Hematopoietic multipotent progenitor cell treated with erythropoietin and hydrocortisone succinate and interleukin-3 and kit ligand, for 8 days (in vitro differentiated cells): Measurements from ENCODE around the gene ECE1.
A peak's percentile ranks its signal among the peaks of the same experiment; 100 is the strongest.
"Not testable (repeated sequence)": the region's sequence is repeated elsewhere in the genome, so short reads cannot be mapped to it uniquely, and the experiment has no call there.

Source experiments
- DNase-seq: peaks from one replicate; pipeline ENCODE4 v3.0.0-alpha.2; 2015

Gene ECE1

GRCh38 chr1:21246905-21247642 is 43.2 kb downstream of the ECE1 start:
- DNase-seq: no peak

GRCh38 chr1:21245688-21246229 is 44.5 kb downstream of the ECE1 start:
- no peak for DNase-seq

DNA sequence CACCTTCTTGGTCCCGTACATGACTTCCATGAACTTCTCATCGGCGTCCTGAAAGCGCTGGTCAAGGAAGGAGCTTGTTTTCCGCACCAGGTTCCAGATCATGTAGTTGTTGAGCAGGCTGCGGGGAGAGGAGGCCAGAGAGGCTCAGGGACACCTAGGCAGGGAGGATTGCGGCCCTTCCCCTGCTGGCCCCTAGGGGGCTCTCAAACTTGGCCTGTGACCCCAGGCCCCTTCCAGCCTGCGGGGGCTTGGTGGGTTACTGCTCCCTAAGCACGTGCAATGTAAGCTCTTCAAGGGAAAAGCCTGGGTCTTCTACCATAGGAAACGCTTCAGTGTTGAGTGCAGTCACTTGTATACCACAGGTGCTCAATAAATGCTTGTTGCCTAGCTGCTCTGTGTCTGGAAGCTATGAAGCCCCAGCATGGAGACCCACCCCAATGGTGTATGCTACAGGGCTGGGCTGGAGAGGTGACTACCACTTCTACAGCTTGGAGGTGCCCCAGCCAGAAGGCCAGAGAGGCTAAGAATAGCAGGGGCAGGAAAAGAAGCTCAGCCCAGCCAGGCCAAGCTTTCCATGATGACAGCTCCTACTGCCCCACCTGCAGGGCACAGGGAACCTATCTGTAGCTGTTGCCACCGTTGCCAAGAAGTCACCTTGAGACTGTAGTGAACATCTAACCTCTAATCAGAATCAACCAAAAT is 45.1 kb downstream of the ECE1 start:
- DNase-seq: no peak

- DNase-seq: no peak
These were observed 46.1 kb downstream of the ECE1 start for GRCh38 chr1:21244154-21244553.

- no peak for DNase-seq
These were observed 47.4 kb downstream of the ECE1 start for GRCh38 chr1:21242846-21243245.

- DNase-seq: no peak
These were observed 48.3 kb downstream of the ECE1 start for GRCh38 chr1:21241771-21242581.

DNA sequence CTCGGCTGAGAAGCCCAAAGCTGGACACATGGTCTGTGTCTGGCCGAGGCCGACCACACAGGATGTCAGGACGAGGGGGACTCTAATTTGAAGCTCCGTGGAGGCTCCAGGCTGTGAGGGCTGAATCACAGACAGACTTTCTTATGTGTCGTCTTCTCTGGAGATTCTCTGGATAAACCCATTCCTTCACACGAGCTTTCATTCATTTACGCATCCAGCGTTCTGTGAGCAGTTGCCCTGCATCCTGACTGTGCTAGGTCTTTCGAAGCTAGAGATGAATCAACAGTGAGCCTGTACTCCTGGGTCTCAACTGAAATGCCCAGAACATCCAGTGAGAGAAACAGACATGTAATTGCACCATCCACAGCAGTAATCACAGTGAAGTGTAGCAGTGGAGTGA is 49.6 kb downstream of the ECE1 start:
- no peak for DNase-seq

- no peak for DNase-seq
These were observed 51.0 kb downstream of the ECE1 start for GRCh38 chr1:21239221-21239620.

GRCh38 chr1:21238141-21238800 is 52.0 kb downstream of the ECE1 start:
- DNase-seq: no peak

DNA sequence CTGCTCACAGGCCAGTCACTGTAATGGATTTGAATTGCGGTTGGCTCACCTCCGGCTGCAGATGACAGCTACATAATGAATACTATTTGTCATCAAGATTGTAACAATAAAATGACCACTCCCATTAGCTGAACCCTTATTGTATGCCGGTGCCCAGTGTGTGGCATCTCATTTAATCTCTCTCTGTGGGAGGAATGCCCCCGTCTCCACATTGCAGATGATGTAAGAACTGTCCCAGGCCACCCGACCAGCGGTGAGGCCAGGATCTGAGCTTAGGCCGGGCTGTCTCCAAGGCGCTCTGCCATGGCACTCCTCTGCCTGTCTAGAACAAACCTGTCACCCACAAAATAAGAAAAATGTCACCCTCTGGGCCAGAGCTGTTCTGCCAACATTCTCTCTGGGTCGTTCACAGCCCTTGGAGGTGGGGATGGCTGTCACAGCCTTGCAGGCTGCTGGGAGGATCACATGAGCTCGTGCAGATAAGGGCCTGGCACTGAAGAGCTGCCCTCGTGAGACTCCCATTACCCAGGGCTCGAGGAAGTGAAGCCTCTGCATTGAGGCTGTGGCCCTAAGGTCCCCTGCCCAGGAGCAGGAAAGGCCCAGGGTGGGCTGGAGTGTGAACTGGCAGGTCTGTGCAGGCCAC is 52.7 kb downstream of the ECE1 start:
- peak; percentile 87 for DNase-seq

DNA sequence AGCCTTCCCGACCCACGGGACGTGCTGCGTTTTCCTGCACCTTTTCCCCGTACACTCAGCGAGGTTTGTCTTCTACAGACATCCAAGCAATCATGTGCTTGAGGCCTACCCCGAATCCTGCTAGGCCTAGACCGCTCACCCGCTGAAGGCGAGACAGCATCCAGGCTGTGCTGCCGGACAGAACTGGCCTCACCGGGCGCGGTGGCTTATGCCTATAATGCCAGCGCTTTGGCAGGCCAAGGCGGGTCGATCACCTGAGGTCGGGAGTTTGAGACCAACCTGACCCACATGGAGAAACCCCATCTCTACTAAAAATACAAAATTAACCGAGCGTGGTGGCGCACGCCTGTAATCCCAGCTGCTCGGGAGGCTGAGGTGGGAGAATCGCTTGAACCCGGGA is 54.1 kb downstream of the ECE1 start:
- DNase-seq: no peak

DNA sequence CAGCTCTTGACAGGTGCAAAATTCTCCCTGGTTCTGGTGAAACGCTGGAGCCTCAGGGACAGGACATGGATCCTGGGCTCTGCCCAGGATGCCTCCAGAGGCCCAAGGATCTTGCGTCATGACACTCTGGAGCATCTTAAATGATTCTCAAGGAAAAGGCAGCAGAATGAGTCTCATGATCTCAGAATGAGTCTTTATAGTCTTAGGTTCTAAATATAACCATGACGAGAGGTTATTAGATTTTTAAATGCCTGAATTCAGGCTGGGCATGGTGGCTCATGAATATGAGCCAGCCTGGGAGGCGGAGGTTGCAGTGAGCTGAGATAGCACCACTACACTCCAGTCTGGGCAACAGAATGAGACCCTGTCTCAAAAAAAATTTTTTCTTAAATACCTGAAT is 55.5 kb downstream of the ECE1 start:
- no peak for DNase-seq

DNA sequence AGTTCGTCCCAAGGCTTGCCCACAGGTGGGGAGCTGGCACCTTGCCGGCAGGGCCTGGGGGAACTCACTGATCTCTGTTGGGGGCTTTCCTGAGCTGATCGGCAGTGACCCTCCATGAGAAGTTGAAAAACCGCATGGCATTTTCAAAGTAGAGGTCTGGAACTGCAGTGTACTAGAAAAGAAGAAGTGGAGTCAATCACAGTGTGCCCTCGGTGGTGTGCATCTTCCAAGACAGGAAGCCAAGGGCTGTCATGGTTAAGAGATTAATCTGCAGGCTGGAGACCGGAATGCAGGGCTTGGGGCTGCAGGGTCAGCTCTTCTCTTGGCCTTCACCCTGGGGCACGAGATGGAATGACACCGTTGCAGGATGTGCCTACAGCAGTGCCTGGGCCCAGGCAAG is 56.8 kb downstream of the ECE1 start:
- DNase-seq: no peak

DNA sequence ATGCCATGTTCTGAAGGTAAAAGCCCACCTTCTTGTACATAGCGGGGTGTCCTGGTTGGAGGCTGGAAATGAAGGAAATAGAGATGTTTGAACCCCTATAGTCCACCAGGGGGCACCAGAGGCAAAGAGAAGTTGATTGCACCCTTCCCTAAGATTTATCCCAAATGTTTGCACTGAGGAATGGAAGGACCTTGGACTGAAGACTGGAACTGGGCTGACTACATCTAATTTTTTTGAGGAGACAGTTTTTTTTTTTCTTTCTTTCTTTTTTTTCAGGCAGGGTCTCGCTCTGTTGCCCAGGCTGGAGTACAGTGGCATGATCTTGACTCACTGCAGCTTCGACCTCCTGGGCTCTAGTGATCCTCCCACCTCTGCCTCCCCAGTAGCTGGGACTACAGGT is 58.2 kb downstream of the ECE1 start:
- DNase-seq: peak; percentile 61

- no peak for DNase-seq
These were observed 60.8 kb downstream of the ECE1 start for GRCh38 chr1:21229246-21230000.

DNA sequence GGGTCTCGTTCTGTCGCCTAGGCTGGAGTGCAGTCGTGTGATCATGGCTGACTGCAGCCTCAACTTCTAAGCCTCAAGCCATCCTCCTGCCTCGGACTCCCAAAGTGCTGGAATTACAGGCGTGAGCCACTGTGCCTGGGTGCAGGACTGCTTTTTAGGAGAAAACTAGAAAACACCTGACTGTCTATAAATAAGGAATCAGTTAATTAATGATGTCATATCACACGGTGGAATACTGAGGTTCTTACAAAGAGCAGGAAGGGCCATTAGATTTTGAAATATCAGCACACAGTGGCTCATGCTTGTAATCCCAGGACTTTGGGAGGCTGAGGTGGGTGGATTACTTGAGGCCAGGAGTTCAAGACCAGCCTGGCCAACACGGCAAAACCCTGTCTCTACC is 62.0 kb downstream of the ECE1 start:
- not testable (repeated sequence) for DNase-seq

- DNase-seq: no peak
These were observed 65.2 kb downstream of the ECE1 start for GRCh38 chr1:21225065-21225464.

- no peak for DNase-seq
These were observed 69.4 kb downstream of the ECE1 start for GRCh38 chr1:21220815-21221214.

- DNase-seq: no peak
These were observed 70.6 kb downstream of the ECE1 start for GRCh38 chr1:21219674-21220073.

- peak; percentile 54 for DNase-seq
These were observed 72.3 kb downstream of the ECE1 start for GRCh38 chr1:21217812-21218596.
